SK-N-SH (cell line): ENCODE data around the gene CAD. TPM values are rescaled to one million over a fixed set of nuclear protein-coding genes. Genes with fewer than 3 reads are reported as not detected.
"Not testable (repeated sequence)": the region's sequence is repeated elsewhere in the genome, so short reads cannot be mapped to it uniquely, and the experiment has no call there.

Experiments used
- CTCF ChIA-PET: fragments of 300-600, 350-600 bp; formaldehyde crosslinking; extraction: SDS; loops from one replicate; lab custom pipeline; 2021; lab: Yijun Ruan, JAX
- POLR2A ChIA-PET: fragments of 350-600 bp; sonication (Branson Sonifier 250); formaldehyde crosslinking; extraction: SDS; loops from one replicate; lab custom pipeline; 2020; ENCODE audit warnings: antibody characterized with exemption, inconsistent platforms; lab: Yijun Ruan, JAX
- DNase-seq: peaks from one replicate; pipeline ENCODE4 v3.0.0; 2012
- H2AFZ ChIP-seq: fragments of 200-600 bp; sonication (generic); 2 replicates; pipeline ENCODE4 v1.8.1; 2016; ENCODE audit warnings: antibody characterized with exemption, mild to moderate bottlenecking, low read depth
- H3F3A ChIP-seq: fragments of 200-600 bp; sonication (generic); replicated peaks from 2 replicates; pipeline ENCODE3; 2016; ENCODE audit warnings: antibody characterized with exemption, mild to moderate bottlenecking; ENCODE audit not compliant: insufficient read depth
- H3K27ac ChIP-seq, 2 experiments: fragments of 200-500 bp in 1 of 2; fragments of 200-600 bp in 1 of 2; sonication (Bioruptor generic) in 1 of 2; sonication (generic), shearing (Covaris generic) in 1 of 2; 2 replicates each; pipeline versions ENCODE4 v1.5.1 to v1.6.1; 2014 to 2016; ENCODE audit warnings: low read depth in 2 of 2, inconsistent platforms in 1 of 2, low read length in 1 of 2, mild to moderate bottlenecking in 1 of 2, mixed read lengths in 1 of 2
- H3K27me3 ChIP-seq: fragments of 200-600 bp; sonication (generic), shearing (Covaris generic); 2 replicates; pipeline ENCODE4 v1.6.1; 2016; ENCODE audit warnings: mixed run types; ENCODE audit not compliant: insufficient read depth
- H3K36me3 ChIP-seq, 2 experiments: fragments of 200-500 bp in 1 of 2; fragments of 200-600 bp in 1 of 2; sonication (Bioruptor generic) in 1 of 2; sonication (generic) in 1 of 2; replicated peaks in 1 of 2; 2 replicates each; pipeline versions ENCODE3 to v1.5.1; 2014 to 2016; ENCODE audit warnings: low read length in 1 of 2, mild to moderate bottlenecking in 1 of 2; ENCODE audit not compliant: insufficient read depth in 2 of 2, control insufficient read depth in 1 of 2
- H3K4me1 ChIP-seq, 2 experiments: fragments of 200-500 bp in 1 of 2; fragments of 200-600 bp in 1 of 2; sonication (Bioruptor generic) in 1 of 2; sonication (generic), shearing (Covaris generic) in 1 of 2; 2 replicates each; pipeline versions ENCODE4 v1.5.1 to v1.6.1; 2014 to 2016; ENCODE audit warnings: low read depth in 1 of 2, low read length in 1 of 2, mixed run types in 1 of 2; ENCODE audit not compliant: insufficient read depth in 2 of 2, control insufficient read depth in 1 of 2
- H3K4me2 ChIP-seq: fragments of 200-600 bp; sonication (generic), shearing (Covaris generic); 2 replicates; pipeline ENCODE4 v1.6.1; 2017; ENCODE audit warnings: mixed run types
- H3K4me3 ChIP-seq, 2 experiments: fragments of 200-500 bp in 1 of 2; fragments of 200-600 bp in 1 of 2; sonication (Bioruptor generic) in 1 of 2; sonication (generic), shearing (Covaris generic) in 1 of 2; 2 replicates each; pipeline versions ENCODE4 v1.5.1 to v1.8.1; 2014 to 2016; ENCODE audit warnings: low read depth in 2 of 2, inconsistent platforms in 1 of 2, low read length in 1 of 2, mild to moderate bottlenecking in 1 of 2, mixed read lengths in 1 of 2, moderate library complexity in 1 of 2
- H3K79me2 ChIP-seq: fragments of 200-600 bp; sonication (generic); 2 replicates; pipeline ENCODE4 v1.8.1; 2017; ENCODE audit warnings: mild to moderate bottlenecking; ENCODE audit not compliant: insufficient read depth
- H3K9ac ChIP-seq: fragments of 200-600 bp; sonication (generic); 2 replicates; pipeline ENCODE4 v1.6.1; 2017; ENCODE audit warnings: mixed run types
- H3K9me2 ChIP-seq: fragments of 200-600 bp; sonication (generic); 2 replicates; pipeline ENCODE4 v1.6.1; 2017; ENCODE audit warnings: mixed run types
- H3K9me3 ChIP-seq: fragments of 200-600 bp; sonication (generic); 2 replicates; pipeline ENCODE4 v1.6.1; 2017; ENCODE audit warnings: mixed run types, mild to moderate bottlenecking, moderate library complexity
- H4K20me1 ChIP-seq: fragments of 200-600 bp; sonication (generic); 2 replicates; pipeline ENCODE4 v1.6.1; 2017; ENCODE audit warnings: mild to moderate bottlenecking, mixed run types; ENCODE audit not compliant: insufficient read depth
- CHD2 ChIP-seq: fragments of 150-350 bp; IDR thresholded peaks from 2 replicates; pipeline ENCODE4 v1.6.1; 2018; ENCODE audit warnings: low read length; ENCODE audit not compliant: partially characterized antibody
- CTCF ChIP-seq: fragments of 200-600 bp; sonication (generic); IDR thresholded peaks from 2 replicates; pipeline ENCODE4 v1.6.1; 2017; ENCODE audit warnings: antibody characterized with exemption, mild to moderate bottlenecking, moderate library complexity
- EP300 ChIP-seq, 2 experiments: IDR thresholded peaks; 2 replicates each; pipeline versions ENCODE4 v1.4.0 to v1.6.1; 2012; ENCODE audit warnings: borderline replicate concordance in 1 of 2, low read depth in 1 of 2, low read length in 1 of 2
- EZH2phosphoT487 ChIP-seq: fragments of 200-600 bp; sonication (generic); IDR thresholded peaks from 2 replicates; pipeline ENCODE4 v1.6.1; 2017; ENCODE audit warnings: low read depth, mixed run types, mild to moderate bottlenecking, antibody characterized with exemption, moderate library complexity, borderline replicate concordance
- FOSL2 ChIP-seq: IDR thresholded peaks from 2 replicates; pipeline ENCODE4 v1.4.0; 2012; ENCODE audit warnings: low read depth, mild to moderate bottlenecking, moderate library complexity, borderline replicate concordance
- FOXM1 ChIP-seq: IDR thresholded peaks from 2 replicates; pipeline ENCODE4 v1.4.0; 2012; ENCODE audit warnings: low read depth, mild to moderate bottlenecking
- IRF3 ChIP-seq: fragments of 150-350 bp; IDR thresholded peaks from 2 replicates; pipeline ENCODE4 v1.6.1; 2016; ENCODE audit warnings: mild to moderate bottlenecking, low read depth, low read length
- JUND ChIP-seq: IDR thresholded peaks from 2 replicates; pipeline ENCODE4 v1.4.0; 2012
- NFIC ChIP-seq: IDR thresholded peaks from 2 replicates; pipeline ENCODE4 v1.4.0; 2012; ENCODE audit warnings: borderline replicate concordance
- RAD21 ChIP-seq: IDR thresholded peaks from 2 replicates; pipeline ENCODE4 v1.6.1; 2012; ENCODE audit warnings: mild to moderate bottlenecking, low read length
- RCOR1 ChIP-seq: fragments of 150-350 bp; IDR thresholded peaks from 2 replicates; pipeline ENCODE4 v1.6.1; 2017; ENCODE audit warnings: antibody characterized with exemption, low read length
- RFX5 ChIP-seq: IDR thresholded peaks from 2 replicates; pipeline ENCODE4 v1.6.1; 2012; ENCODE audit warnings: mild to moderate bottlenecking, improper control_type of control experiment, low read length
- RXRA ChIP-seq: IDR thresholded peaks from 2 replicates; pipeline ENCODE4 v1.4.0; 2012; ENCODE audit warnings: low read depth, mild to moderate bottlenecking, borderline replicate concordance
- TAF1 ChIP-seq: IDR thresholded peaks from 2 replicates; pipeline ENCODE4 v1.6.1; 2012; ENCODE audit warnings: low read depth, mild to moderate bottlenecking, low read length, moderate library complexity, borderline replicate concordance
- TCF12 ChIP-seq: IDR thresholded peaks from 2 replicates; pipeline ENCODE4 v1.4.0; 2012
- USF2 ChIP-seq: fragments of 150-350 bp; IDR thresholded peaks from 2 replicates; pipeline ENCODE4 v1.6.1; 2017; ENCODE audit warnings: antibody characterized with exemption, low read length, low read depth, borderline replicate concordance
- YY1 ChIP-seq: IDR thresholded peaks from 2 replicates; pipeline ENCODE4 v1.4.0; 2012; ENCODE audit warnings: low read depth, mild to moderate bottlenecking
- WGBS: methylation state at CpG from one replicate; pipeline ENCODE4 v1.1.6; 2017; ENCODE audit warnings: low lambda C conversion rate; 5-methylcytosine and 5-hydroxymethylcytosine counted together
- polyA plus RNA-seq, 3 experiments: library from polyadenylated mRNA; depleted of rRNA; stranded (reverse); fragments of >200 nt; gene quantifications; 2 replicates each; pipeline ENCODE4 v1.2.3, GENCODE V29; 2012

CAD gene
- polyA plus RNA-seq, 1 of the 3 experiments (the other 2 are of a cell fraction) = 47.6 TPM

- H3K9me2 ChIP-seq = no peaks in the 10 kb centered on the region
Observed at GRCh38 chr2:27194538-27195354, 22.4 kb upstream of the CAD start.

GRCh38 chr2:27195799-27196198 lies 21.4 kb upstream of the CAD start:
- POLR2A ChIA-PET, H3F3A ChIP-seq, H3K27me3 ChIP-seq, H4K20me1 ChIP-seq, DNase-seq, H3K27ac ChIP-seq, H3K79me2 ChIP-seq, H3K36me3 ChIP-seq, H3K4me3 ChIP-seq, H3K9me2 ChIP-seq, H2AFZ ChIP-seq, H3K9ac ChIP-seq, H3K9me3 ChIP-seq, H3K4me1 ChIP-seq, H3K4me2 ChIP-seq: not testable (repeated sequence)
- 94% methylated on average over 3 of the region's 3 CpGs for WGBS
- CTCF ChIA-PET = interaction anchor here (1.1 to 1.7 kb wide), 2 partner anchors 26 to 34 kb away, joined by 4 to 11 read pairs; no protein-coding TSS in a partner anchor

More at GRCh38 chr2:27194538-27195354, 22.4 kb upstream of the CAD start:
- Histone ChIP-seq H3F3A (peaks cover 4% of the 10 kb centered on the region), H3K79me2 (no peaks in the 10 kb centered on the region), H3K4me1 (no peaks in the 10 kb centered on the region), H2AFZ (no peak overlapping the region), H4K20me1 (no peaks in the 10 kb centered on the region), H3K9me3 (no peaks in the 10 kb centered on the region), H3K9ac (no peak overlapping the region), H3K36me3 (peaks cover 0 to under 1% of the 10 kb centered on the region in 2 experiments), H3K4me2 (no peak overlapping the region), H3K27me3 (no peaks in the 10 kb centered on the region), H3K4me3 (no peak overlapping the region), H3K27ac (no peak overlapping the region)
- 73% methylated on average over 17 of the region's 17 CpGs for WGBS
- CTCF ChIA-PET = interaction anchor here (0.8 to 4.4 kb wide), 7 partner anchors 14 to 233 kb away, joined by 3 to 24 read pairs (median 4); no protein-coding TSS in a partner anchor
- no peak for DNase-seq
- no peak for TF ChIP-seq FOXM1
- no peak for TF ChIP-seq RFX5
- TF ChIP-seq TAF1 = no peak
- TF ChIP-seq EP300 (IDR thresholded peaks at IDR 0.05; ENCODE audit: borderline replicate concordance in 1 of 2, low read depth in 1 of 2, low read length in 1 of 2) = no peak
- TF ChIP-seq JUND = no peak
- TF ChIP-seq RCOR1 = no peak
- TF ChIP-seq CHD2 = no peak
- TF ChIP-seq USF2 = no peak
- TF ChIP-seq NFIC = no peak
- no peak for TF ChIP-seq FOSL2
- TF ChIP-seq IRF3 = no peak
- TF ChIP-seq RXRA = no peak
- no peak for TF ChIP-seq YY1
- TF ChIP-seq TCF12 = no peak
- TF ChIP-seq CTCF = no peak
- no peak for TF ChIP-seq RAD21
- no peak for TF ChIP-seq EZH2phosphoT487
- POLR2A ChIA-PET = no interaction called here

GRCh38 chr2:27198068-27198467 lies 19.1 kb upstream of the CAD start:
- CTCF ChIA-PET = interaction anchor here (2.2 kb wide), 1 partner anchor 99 kb away, joined by 8 read pairs; no protein-coding TSS in a partner anchor
- H3K9me2 ChIP-seq, H4K20me1 ChIP-seq, H3K79me2 ChIP-seq, H3K4me1 ChIP-seq, H3K9me3 ChIP-seq, H2AFZ ChIP-seq, H3K4me3 ChIP-seq, POLR2A ChIA-PET, H3K9ac ChIP-seq, H3K27ac ChIP-seq, DNase-seq, H3K27me3 ChIP-seq, H3K4me2 ChIP-seq, H3F3A ChIP-seq: not testable (repeated sequence)
- peaks cover 3 to 30% of the 10 kb centered on the region in 2 experiments for H3K36me3 ChIP-seq
- 85% methylated on average over 3 of the region's 3 CpGs for WGBS
